TTC549 (cell line): ENCODE results near the gene CCDC117.
A peak's percentile ranks its signal among the peaks of the same experiment; 100 is the strongest.
"Not testable (repeated sequence)": the region's sequence is repeated elsewhere in the genome, so short reads cannot be mapped to it uniquely, and the experiment has no call there.

Experiments used
- FAIRE-seq: peaks from 2 replicates; lab custom pipeline; 2012; peaks lifted over from hg19 to GRCh38; lab: Jason Lieb, UNC

Gene CCDC117, protein sequence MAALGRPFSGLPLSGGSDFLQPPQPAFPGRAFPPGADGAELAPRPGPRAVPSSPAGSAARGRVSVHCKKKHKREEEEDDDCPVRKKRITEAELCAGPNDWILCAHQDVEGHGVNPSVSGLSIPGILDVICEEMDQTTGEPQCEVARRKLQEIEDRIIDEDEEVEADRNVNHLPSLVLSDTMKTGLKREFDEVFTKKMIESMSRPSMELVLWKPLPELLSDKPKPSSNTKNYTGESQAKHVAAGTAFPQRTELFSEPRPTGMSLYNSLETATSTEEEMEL

DNA sequence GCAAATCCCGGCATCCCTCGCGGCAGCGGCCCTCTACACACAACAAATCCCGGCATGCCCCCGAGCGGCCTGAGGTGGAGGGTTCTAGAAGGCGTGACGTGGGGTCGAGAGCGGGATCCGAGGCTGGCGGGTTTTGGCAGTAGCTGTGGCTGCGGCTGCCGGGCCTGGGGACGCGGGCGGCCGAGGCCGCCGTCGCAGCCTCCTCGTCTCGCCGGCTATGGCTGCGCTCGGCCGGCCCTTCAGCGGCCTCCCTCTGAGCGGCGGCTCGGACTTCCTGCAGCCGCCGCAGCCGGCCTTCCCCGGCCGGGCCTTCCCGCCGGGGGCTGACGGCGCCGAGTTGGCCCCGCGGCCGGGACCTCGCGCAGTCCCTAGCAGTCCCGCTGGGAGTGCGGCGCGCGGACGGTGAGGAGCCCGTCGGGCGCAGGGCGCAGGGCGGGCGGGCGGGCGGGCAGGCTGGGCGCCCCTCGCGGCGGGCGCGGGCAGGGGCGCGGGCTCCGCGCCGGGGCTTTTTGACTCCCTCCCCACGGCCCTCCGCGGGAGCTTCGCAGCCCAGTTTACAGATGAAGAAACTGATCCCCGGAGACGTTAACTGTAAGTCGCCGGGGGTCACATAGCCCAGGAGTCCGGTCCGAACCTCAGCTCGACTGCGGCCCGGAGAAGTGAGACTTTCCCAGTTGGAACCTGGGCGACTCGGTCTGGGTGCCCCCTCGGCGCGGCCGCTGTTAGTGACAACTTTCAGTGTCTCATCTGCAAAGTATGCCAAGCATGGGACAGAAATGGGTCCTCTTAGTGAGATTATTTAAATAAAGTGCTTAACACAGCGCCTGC, at the start of gene CCDC117:
CCDC117 (plus strand) TSS at position 63 of the 828 bp plus-strand sequence; CDS start at position 218, 155 bp downstream.
- FAIRE-seq: no peak

DNA sequence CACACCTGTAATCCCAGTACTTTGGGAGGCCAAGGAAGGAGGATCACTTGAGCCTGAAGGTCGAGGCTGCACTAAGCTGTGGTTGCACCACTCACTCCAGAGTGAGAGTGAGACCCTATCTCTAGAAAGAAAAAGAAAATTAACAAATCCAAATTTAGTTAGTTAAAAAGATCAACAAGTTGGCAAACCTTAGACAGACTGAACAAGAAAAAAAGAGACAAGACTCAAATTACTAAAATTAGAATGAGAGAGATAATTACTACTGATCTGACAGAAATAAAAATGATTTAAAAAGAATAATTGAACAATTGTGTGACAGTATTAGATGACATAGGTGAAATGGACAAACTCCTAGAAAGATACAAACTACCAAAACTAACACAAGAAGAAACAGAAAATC, 44.5 kb upstream of the CCDC117 start:
- no peak for FAIRE-seq

DNA sequence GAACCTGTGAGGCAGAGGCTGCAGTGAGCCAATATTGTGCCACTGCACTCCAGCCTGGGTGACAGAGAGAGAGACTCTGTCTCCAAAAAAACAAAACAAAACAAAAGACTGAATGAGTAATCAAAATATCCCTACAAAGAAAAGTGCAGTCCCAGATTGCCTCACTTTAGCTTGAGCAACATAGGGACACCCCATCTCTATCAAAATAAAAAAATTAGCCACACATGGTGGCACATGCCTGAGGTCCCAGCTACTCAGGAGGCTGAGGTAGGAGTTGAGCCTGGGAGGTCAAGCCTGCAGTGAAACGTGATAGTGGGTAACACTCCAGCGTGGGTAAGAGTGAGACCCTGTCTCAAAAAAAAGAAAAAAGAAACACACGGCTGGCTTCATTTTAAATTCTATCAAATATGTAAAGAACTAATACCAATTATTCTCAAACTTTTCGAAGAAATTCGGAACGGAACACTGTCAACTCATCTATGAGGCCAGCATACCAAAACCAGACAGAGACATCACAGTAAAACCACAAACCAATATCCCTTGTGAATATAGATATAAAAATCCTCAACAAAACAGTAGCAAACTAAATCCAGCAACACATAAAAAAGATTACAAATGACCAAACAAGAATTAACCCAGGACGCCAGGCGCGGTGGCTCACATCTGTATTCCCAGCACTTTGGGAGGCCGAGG, 43.7 kb upstream of the CCDC117 start:
- FAIRE-seq: no peak

DNA sequence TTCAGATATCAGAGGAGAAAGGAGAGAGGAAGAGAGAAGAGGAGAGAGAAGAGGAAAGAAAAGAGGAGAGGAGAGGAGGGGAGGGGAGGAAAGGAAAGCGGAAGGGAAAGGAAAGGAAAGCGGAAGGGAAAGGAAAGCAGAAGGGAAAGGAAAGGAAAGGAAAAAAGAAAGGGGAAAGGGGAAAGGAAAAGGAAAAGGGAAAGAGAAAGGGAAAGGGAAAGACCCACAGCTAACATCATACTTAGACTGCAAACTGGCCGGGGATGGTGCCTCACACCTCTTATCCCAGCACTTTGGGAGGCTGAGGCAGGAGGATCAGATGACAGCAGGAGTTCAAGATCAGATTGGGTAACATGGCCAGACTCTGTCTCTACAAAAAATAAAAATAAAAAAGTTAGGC, 42.3 kb upstream of the CCDC117 start:
- FAIRE-seq: no peak

DNA sequence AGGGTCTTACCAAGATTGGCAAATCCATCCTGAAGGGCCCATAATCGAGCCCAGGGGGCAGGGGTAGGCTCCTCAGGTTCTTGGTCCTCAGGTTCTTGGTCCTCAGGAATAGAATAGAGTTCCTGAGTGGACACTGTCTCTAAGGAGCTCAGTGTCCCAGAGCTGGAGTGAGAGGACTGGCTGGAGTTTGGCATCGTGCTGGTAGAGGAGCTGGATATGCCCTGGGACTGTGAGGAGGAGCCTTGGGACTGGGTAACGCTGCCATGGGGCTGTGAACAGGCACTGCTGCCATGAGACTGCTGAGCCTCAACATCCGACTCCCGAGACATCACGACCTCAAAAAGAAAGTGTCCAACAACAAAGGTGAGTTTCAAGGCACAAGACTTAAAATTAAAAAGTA, 38.1 kb upstream of the CCDC117 start:
- no peak for FAIRE-seq

DNA sequence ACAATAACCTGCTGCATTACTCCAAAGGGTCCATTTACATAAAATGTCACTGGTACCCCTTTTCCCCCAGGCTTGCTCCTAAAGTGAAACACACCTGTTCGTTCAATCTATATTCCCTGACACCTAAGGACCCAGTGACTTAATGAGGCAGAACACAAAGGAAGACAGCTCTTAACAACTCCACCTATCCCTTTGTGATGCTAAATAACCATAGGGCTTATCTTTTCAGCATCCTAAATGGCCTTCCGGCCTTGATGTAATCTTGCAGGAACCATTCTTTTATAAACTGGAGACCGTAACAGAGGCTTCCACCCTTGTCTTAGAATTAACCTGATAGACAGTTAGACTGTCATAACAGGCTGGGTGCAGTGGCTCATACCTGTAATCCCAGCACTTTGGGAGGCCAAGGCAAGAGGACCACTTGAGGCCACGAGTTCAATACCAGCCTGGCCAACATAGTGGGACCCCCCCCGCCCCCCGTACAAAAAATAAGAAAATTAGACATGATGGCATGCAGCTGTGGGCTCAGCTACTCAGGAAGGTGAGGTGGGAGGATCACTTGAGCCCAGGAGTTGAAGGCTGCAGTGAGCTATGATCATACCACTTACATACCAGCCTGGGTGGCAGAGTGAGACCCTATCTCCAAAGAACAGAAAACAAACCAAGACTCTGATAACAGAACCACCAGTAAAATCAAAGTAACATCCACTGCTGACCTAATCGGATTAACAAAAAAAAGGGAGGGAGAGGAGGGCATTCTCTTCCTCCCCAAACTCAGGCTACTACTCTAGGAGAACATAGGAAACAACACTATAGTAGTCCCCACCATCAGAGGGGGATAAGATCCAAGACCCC, 36.0 kb upstream of the CCDC117 start:
- FAIRE-seq: no peak

DNA sequence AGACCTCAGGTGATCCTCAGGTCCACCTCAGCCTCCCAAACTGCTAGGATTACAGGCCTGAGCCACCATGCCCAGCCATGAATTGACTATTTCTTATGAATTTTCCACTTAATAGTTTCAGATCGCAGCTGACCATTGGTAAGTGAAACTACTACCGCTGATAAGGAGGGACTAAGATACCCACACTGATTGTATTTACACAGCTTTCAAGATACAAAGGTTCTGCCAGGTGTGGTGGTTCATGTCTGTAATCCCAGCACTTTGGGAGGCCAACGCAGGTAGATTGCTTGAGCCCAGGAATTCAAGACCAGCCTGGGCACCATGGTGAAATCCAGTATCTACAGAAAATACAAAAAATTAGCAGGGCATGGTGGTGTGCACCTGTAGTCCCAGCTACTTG, 34.8 kb upstream of the CCDC117 start:
- no peak for FAIRE-seq

DNA sequence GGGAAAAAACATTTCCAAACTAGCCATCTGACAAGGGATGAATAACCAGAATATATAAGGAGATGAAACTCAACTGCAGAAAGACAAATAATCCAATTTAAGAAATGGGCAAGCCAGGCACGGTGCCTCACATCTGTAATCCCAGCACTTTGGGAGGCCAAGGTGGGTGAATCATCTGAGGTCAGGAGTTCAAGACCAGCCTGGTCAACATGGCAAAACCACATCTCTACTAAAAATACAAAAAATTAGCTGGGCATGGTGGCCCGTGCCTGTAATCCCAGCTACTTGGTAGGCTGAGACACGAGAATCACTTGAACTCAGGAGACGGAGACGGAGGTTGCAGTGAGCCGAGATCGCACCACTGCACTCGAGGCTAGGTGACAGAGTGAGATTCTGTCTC, 33.6 kb upstream of the CCDC117 start:
- not testable (repeated sequence) for FAIRE-seq

DNA sequence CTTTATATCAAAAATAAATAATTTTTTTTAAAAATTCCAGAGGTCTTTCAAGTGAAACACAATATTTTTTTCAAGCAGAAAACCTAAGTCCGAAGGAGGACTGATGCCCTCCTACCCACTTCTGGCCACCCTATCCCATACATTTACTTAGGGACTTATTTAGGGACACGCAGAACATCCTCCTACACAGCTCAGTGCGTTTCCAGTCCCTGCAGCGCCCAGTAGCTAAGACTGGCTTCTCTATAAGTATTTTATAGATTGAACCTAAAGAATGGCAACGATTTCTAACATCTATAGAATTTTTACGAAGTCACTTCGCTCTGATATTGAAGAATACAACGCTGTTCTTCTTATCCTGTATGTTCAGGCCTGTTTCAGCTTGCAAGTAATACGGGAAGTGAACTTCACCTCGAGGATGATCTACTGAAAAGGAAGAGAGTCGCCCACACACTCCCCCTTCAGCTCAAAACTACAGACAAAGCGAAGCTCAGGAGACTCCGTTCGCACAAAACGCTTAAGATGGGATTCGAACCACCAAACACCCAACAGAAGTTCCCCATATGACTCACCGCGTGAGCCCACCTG, 31.2 kb upstream of the CCDC117 start:
- no peak for FAIRE-seq

DNA sequence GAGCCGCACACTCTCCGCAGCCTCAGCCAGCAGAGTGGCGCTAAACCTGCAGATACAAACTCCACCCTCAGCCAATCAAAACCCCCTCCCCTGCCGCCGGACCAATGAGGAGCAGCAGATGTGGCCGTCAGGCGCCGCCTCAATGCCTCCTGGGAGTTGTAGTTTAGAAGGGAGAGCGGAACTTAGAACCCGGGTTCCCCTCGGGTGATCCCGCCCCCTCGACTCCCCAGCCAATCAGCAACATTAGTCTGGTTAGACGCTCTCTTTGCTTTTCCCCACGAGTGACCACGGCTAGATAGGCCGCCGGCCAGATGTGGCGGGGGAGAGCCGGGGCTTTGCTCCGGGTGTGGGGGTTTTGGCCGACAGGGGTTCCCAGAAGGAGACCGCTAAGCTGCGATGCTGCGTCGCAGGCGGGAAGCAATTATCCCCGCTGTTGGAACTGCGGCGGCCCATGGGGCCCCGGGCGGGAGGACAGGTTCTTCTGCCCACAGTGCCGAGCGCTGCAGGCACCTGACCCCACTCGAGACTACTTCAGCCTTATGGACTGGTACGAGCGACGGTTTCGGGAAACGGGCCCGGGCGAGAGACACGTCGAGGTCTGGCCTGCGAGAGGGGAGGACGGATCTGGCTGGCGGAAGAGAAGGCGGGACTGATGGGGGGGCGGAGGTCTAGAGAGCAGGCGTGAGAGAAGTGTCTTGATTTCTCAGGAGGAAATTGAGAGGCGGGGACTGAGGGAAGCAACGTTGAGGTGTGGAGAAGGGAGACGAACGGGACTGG, 30.5 kb upstream of the CCDC117 start, which contains the start of the genes CHEK2 and HSCB:
CHEK2 (minus strand) TSS at position 36 of the 777 bp plus-strand sequence. CDS start 7,099 bp downstream, outside the sequence.
HSCB (plus strand) TSS at position 255 of the 777 bp plus-strand sequence; CDS start at position 312, 57 bp downstream.
- peak; percentile 57 for FAIRE-seq

DNA sequence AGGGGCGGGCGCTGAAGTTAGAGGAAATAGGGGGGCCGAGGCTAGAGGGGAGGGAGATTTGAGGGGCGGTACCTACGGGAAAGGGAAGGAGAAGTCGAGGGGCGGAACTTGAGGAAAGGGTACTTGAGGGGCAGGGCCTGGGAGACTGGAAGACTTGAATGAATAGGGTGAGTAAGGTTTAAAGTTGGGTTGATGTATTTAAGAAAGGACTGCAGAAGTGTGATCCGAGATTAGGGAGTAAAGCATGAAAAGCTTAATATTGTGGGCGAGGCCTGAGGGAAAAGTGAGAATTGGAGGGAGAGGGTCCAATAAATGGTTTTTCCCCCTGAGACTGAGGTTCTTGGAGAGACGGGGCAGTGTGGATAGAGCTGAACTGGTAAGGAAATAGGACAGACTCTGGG, 29.9 kb upstream of the CCDC117 start:
- no peak for FAIRE-seq

DNA sequence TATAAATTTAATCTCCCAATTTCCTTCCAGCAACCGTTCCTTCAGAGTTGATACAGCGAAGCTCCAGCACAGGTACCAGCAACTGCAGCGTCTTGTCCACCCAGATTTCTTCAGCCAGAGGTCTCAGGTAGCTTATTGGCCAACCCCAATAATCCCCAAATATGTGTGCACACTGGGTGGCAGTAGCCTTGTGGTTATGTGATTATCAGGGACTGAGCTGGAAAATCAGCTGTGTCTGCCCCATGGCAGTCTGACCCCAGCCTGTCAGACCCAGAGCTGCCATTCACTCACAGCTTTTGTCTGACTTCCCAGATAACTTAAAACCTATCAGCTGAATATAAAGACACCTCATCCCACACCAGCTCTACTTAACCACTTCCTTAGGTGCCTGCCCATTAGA, 28.6 kb upstream of the CCDC117 start:
- no peak for FAIRE-seq

DNA sequence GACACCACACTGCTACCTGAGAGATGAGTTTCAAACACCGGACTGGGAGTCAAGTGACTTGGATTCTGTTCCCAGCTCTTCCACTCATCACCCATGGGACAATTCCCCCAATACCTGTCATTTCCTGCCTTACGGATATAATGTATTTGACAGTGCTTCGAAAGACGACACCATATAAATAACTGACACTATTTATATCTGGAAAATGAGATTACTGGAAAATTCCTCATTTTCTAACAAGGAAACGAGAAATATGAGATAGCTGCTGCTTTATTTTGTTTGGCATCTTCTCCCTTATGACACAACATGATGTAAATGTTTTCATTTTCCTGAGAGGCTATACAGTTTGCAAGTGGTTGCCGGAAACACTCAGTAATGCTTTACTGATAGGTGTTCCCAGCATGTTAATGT, 22.0 kb upstream of the CCDC117 start:
- no peak for FAIRE-seq

DNA sequence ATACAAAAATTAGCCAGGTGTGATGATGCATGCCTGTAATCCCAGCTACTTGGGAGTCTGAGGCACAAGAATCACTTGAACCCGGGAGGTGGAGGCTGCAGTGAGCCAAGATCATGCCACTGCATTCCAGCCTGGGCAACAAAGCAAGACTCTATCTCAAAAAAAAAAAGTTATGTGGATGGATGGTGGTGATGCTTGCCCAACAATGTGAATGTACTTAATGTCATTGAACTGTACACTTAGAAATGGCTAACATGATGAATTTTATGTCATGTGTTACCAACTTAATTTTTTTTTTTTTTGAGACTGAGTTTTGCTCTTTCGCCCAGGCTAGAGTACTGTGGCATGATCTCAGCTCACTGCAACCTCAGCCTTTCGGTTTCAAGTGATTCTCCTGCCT, 18.0 kb upstream of the CCDC117 start:
- not testable (repeated sequence) for FAIRE-seq

DNA sequence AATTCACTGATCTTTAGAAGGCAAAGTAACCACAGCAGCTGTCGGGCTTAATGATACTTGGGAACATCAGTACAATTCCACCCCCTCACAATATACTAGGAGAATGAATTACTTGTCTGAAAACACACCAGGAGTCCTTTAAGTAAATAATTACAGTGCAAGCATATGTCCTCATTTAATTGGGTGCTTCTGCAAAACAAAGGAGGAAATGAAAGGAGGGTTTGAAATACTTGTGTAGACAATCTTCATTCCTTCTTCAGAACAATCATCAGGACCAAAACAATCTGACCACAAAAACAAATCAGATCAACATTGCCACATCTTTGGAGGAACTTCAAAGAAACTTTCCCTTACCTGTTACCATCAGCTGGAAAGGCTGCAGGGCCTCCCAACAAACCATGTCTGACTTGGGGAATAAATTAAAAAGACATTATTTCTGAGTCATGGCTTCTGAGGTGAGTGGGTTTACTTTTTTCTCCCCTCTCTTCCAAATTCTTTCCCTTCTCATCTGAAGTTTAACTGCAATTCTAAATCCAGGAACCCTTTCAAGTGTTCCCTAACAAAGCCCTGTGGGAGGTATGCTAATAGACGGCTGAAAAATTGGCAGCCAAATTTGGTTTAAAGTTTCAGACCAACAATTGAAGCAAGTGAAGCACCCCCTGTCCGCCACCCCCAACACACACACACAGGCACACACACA, 12.5 kb upstream of the CCDC117 start:
- no peak for FAIRE-seq

DNA sequence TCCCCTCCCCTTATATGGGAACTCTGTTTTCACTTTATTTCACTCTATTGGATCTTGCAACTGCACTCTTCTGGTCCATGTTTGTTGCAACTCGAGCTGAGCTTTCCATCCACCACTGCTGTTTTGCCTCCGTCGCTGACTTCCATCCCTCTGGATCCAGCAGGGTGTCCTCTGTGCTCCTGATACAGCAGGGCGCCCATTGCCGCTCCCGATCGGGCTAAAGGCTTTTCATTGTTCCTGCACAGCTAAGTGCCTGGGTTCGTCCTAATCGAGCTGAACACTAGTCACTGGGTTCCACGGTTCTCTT, 11.1 kb upstream of the CCDC117 start:
- no peak for FAIRE-seq

DNA sequence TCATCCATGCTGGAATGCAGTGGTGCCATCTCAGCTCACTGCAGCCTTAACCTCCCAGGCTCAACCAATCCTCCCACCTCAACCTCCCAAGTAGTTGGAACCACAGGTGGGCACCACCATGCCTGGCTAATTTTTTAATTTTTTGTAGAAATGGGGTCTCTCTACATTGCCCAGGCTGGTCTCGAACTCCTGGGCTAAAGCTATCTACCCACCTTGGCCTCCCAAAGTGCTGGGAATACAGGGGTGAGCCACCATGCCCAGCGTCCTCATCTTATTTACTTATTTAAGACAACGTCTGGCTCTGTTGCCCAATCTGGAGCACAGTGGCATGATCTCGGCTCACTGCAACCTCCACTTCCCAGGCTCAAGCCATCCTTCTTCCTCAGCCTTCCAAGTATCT, 10.5 kb upstream of the CCDC117 start:
- not testable (repeated sequence) for FAIRE-seq

DNA sequence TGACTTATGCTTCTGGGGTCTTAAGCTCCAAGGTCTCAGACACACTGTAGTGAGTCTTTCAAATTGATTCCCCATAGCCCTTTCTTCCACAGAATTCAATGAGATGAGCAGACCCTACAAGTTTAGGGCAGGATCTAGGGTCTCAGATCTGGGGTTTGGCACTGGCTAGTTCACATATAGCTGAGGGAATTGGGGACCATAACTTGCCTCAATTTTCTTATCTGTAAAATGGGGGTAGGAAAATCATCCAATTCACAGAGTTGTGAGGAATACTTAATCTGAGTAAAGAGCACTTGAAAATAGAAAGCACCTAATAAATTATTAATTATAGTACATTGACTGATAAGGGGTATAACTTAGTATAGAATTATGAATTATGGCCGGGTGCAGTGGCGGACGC, 5.9 kb upstream of the CCDC117 start:
- FAIRE-seq: no peak

DNA sequence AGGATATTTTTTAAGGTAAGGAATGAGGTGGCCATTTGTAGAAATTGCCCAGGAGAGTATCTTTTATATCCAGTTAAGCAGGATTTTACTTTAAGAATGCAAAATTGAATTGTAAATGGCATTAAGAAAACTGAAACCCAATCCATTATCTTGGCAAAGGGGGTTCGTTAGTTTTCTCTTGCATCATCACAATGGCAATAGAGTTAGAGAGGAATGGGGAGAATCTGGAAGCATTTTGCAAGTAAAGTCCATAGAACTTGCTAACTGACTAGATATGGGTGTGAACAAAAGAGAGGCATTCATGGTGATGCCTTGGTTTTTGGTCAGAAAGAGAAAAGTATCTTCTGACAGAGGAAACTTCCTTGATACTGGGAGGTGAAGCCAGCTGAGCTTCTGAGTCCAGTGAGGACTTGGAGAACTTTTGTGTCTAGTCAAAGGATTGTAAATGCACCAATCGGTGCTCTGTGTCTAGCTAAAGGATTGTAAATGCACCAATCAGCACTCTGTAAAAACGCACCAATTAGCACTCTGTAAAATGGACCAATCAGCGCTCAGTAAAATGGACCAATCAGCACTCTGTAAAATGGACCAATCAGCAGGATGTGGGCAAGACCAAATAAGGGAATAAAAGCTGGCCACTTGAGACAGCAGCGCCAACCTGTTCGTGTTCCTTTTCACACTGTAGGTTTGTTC, 3.6 kb upstream of the CCDC117 start:
- FAIRE-seq: no peak
